Amniotic stem cell (primary cell): ENCODE results near the gene OR10A2.
"Not testable (repeated sequence)": the region's sequence is repeated elsewhere in the genome, so short reads cannot be mapped to it uniquely, and the experiment has no call there.

Source experiments
- DNase-seq: peaks from one replicate; lab custom pipeline; 2025; lab: John Stamatoyannopoulos, UW

The OR10A2 gene

GRCh38 chr11:6887711-6888110, 24.9 kb downstream of the OR10A2 start:
- DNase-seq = not testable (repeated sequence)

DNA sequence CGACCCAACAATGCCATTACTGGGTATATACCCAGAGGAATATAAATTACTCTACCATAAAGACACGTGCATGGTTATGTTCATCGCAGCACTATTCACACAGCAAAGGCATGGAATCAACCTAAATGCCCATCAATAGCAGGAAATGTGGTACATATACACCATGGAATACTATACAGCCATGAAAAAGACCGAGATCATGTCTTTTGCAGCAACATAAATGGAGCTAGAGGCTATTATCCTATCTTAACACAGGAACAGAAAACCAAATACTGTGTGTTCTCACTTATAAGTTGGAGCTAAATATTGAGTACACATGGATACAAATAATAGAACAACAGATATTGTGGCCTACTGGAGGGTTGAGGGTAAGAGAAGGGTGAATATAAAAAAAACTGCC, 26.0 kb downstream of the OR10A2 start:
- DNase-seq = no peak

- no peak for DNase-seq
These were observed 27.0 kb downstream of the OR10A2 start for GRCh38 chr11:6889835-6890234.

- DNase-seq = no peak
These were observed 29.5 kb downstream of the OR10A2 start, which contains the start of gene OR2D2 for GRCh38 chr11:6892400-6892799. Gene OR2D2 (minus strand): TSS chr11:6892500. CDS start chr11:6892500, 0 bp downstream.

DNA sequence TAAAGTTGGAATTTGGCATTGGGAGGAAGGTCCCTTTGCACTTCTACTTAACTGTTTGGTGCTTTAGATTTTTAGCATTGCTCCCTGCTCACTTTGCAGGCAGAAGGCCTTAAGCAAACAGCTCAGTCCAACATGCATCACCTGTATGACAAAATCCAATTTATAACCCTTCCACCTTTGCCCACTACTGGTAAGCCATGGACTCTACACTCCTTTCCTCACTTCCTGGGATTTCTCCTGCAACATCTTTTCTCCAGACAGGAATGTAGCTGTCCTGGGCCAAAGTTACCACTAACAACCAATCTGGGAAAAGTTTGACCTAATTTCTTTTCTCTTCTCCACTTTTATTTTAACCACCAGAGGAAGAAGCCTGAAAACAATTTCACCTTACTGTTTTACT, 31.2 kb downstream of the OR10A2 start:
- DNase-seq = no peak

GRCh38 chr11:6895010-6895409, 32.2 kb downstream of the OR10A2 start:
- no peak for DNase-seq

DNA sequence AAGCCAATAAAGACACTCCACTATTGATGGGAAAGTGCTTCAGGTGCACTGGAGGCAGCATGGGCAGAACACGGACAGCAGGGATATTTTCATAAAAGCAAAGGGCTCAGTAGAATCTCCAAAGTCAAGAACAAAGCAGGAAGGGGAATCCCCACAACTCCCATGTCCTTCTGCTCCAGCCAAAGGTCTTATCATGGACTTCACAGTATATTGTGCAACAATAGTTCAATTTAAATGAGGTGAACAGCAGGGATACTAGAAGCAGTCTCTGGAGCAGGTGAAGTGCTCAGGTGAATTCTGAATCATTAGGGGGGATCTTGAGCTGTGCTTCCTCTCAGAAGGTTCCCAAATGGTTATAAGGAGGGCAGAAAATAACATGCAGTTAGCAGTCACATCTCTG, 36.1 kb downstream of the OR10A2 start:
- DNase-seq = no peak

DNA sequence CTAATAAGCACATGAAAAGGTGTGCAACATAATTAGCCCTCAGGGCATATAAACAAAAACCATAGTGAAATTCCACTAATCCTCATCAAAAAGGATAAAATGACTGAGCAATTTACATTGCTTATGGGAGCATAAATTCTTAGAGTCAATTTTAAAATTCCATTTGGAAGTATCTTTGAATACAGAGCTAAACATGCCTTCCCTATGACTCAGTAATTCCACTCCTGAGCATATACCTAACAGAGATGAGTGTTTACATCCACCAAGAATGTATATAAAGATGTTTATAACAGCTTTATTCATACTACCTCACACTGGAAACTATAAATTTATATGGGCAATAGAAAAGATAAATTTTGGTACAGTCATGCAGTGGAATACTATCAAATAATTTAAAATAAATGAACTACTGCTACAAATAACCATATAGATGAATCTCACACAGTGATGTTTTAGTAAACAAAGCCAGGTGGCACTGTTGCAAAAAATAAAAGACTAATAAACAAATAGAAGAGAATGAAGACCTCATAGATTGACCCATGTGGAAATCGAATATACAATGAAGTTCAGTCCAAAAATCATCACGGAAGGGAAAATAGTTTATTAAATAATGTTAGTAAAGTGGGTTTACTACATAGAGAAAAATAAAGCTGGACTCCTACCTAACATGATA, 37.6 kb downstream of the OR10A2 start:
- DNase-seq = no peak

DNA sequence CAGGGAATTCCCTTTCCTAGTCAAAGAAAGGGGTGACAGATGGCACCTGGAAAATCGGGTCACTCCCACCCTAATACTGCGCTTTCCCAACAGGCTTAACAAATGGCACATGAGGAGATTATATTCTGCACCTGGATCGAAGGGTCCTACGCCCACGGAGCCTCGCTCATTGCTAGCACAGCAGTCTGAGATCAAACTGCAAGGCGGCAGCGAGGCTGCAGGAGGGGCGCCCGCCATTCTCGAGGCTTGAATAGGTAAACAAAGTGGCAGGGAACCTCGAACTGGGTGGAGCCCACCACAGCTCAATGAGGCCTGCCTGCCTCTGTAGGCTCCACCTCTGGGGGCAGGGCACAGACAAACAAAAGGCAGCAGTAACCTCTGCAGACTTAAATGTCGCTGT, 41.9 kb downstream of the OR10A2 start:
- not testable (repeated sequence) for DNase-seq

DNA sequence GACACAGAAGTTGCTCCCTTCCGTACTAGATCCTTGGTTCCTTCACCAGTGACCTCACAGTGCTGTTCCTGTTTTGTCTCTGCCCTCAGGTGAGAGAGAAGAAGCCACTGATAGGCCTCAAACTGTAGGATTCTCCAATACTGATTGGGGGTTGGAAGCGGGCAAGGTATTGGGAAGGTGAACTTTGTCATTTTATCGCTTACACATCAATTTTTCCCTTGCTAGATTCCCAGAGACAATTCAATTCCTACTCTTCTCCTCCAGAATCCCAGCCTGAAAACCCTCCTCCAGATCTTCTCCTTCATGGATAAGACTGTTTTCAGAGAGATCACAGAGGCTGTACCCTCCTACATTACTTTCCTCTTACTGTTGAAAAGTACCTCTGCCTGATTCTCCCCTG, 48.5 kb downstream of the OR10A2 start:
- DNase-seq = no peak

- DNase-seq = no peak
These were observed 49.1 kb downstream of the OR10A2 start for GRCh38 chr11:6911948-6912347.

DNA sequence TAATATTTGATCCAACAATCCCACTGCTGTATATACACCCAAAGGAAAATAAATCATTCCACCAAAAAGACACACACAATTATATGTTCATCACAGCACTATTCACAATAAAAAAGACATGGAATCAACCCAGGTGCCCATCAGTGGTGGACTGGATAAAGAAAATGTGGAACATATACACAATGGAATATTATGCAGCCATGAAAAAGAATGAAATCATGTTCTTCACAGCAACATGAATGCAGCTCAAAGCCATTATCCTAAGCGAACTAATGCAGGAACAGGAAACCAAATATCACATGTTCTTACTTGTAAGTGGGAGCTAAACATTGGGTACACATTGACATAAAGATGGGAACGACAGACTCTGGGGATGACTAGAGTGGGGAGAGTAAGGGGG, 56.8 kb downstream of the OR10A2 start:
- DNase-seq = no peak

GRCh38 chr11:6920702-6921101, 57.8 kb downstream of the OR10A2 start, which contains the start of gene OR2D3:
Gene OR2D3 (plus strand): TSS chr11:6921002. CDS start chr11:6921002, 0 bp downstream.
- DNase-seq = no peak
